C4-2B (cell line): Measurements from ENCODE around the gene SELENOM.

Experiments
- H3K27ac ChIP-seq: fragments of 450-650 bp; 2 replicates; pipeline ENCODE4 v1.5.1; 2017
- CTCF ChIP-seq: fragments of 450-650 bp; conservative IDR thresholded peaks from 2 replicates; pipeline ENCODE4 v1.5.1; 2017; ENCODE audit warnings: mild to moderate bottlenecking
- ZFX ChIP-seq: fragments of 450-650 bp; IDR thresholded peaks from 2 replicates; pipeline ENCODE4 v1.6.1; 2017

SELENOM gene

GRCh38 chr22:31095637-31096249 is 11.6 kb downstream of the SELENOM start:
- no peak overlapping the region for H3K27ac ChIP-seq
- TF ChIP-seq ZFX: no peak
- TF ChIP-seq CTCF: no peak

- TF ChIP-seq CTCF (no peak), ZFX (no peak)
Observed at GRCh38 chr22:31094741-31095140, 12.6 kb downstream of the SELENOM start.

GRCh38 chr22:31094021-31094551 is 13.3 kb downstream of the SELENOM start:
- no peak overlapping the region for H3K27ac ChIP-seq
- TF ChIP-seq CTCF (no peak), ZFX (no peak)

More at GRCh38 chr22:31094741-31095140, 12.6 kb downstream of the SELENOM start:
- no peak overlapping the region for H3K27ac ChIP-seq

- no peak overlapping the region for H3K27ac ChIP-seq
- TF ChIP-seq ZFX (no peak), CTCF (no peak)
Observed at GRCh38 chr22:31093086-31093850, 14.1 kb downstream of the SELENOM start.

- TF ChIP-seq CTCF (no peak), ZFX (no peak)
- no peak overlapping the region for H3K27ac ChIP-seq
Observed at GRCh38 chr22:31092161-31092560, 15.2 kb downstream of the SELENOM start.

GRCh38 chr22:31091106-31091975 is 16.0 kb downstream of the SELENOM start:
- no peak for TF ChIP-seq ZFX
- no peak for TF ChIP-seq CTCF
- no peak overlapping the region for H3K27ac ChIP-seq
